ENCODE measurements around the gene ZNF765. TPM values are rescaled to one million over a fixed set of nuclear protein-coding genes. Genes with fewer than 3 reads are reported as not detected.
"Not testable (repeated sequence)": the region's sequence is repeated elsewhere in the genome, so short reads cannot be mapped to it uniquely, and the experiment has no call there.

ZNF765 gene
- total RNA-seq, 1 donor from 2014 or later, result 5.5 TPM

DNA sequence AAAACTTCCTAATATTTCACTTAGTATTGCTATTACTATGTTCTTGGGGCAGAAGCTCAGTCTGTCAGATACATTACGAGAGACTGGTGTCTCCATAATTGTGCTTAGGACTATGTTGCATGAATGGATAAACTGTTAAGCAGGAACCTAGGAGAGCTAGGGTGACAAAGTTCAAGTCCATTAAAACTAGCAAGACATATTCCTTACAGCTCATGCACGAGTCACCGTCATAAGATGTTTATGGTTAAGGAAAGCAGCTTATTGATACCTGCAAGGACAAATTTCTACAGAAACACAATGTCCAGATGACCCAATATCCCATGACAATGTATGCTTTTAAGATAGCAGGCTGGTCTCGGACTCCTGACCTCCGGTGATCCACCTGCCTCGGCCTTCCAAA lies 66.9 kb downstream of the ZNF765 start:
- no peak for DNase-seq (ENCODE audit: low read depth)
- TF ChIP-seq, protein P1, sequence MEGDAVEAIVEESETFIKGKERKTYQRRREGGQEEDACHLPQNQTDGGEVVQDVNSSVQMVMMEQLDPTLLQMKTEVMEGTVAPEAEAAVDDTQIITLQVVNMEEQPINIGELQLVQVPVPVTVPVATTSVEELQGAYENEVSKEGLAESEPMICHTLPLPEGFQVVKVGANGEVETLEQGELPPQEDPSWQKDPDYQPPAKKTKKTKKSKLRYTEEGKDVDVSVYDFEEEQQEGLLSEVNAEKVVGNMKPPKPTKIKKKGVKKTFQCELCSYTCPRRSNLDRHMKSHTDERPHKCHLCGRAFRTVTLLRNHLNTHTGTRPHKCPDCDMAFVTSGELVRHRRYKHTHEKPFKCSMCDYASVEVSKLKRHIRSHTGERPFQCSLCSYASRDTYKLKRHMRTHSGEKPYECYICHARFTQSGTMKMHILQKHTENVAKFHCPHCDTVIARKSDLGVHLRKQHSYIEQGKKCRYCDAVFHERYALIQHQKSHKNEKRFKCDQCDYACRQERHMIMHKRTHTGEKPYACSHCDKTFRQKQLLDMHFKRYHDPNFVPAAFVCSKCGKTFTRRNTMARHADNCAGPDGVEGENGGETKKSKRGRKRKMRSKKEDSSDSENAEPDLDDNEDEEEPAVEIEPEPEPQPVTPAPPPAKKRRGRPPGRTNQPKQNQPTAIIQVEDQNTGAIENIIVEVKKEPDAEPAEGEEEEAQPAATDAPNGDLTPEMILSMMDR (conservative IDR thresholded peaks at IDR 0.05; ENCODE audit: low read depth, low read length), result no peak
- no peak overlapping the region for H3K4me3 ChIP-seq (ENCODE audit: low read depth, low read length)

DNA sequence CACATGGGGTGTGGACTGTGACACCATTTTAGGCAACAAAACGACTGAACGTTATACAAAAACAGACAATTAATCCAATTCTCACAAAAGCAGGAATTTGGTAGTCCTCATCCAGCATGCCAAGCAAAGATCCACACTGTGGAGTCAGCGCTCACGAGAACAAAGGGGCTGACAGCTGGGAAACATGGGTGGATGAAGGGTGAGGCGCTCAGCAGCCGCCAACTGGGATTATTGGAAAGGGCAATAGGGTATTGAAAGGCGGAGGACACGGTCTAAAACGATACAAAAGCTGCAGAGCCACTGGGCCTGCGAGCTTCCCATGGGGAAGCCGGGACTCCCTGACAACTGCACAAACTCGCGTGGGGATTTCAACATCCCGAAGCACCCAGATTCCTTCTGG lies 67.9 kb downstream of the ZNF765 start:
- TF ChIP-seq, protein P1 (conservative IDR thresholded peaks at IDR 0.05; ENCODE audit: low read depth, low read length), result no peak
- no peak for DNase-seq (ENCODE audit: low read depth)
- no peak overlapping the region for H3K4me3 ChIP-seq (ENCODE audit: low read depth, low read length)

DNA sequence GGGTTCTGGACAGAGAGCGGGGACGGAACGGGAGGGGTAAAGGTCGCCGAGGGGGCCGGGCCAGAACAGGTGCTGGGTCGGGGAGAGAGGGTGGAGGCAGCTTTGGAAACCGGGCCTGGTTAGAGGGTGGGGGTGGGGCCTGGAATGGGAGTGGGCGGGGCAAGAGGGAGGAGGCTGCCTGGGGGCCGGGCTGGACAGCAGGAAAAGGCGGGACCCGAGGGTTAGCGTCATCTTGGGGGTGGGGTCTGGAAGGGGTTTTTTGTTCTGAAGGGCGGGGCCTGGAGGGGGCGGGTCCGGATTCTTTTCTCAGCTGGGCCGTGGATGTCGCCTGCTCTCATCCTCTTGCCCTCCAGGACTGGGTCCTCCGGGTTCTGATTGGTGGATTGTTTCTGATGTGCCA lies 68.3 kb downstream of the ZNF765 start:
- TF ChIP-seq, protein P1 (conservative IDR thresholded peaks at IDR 0.05; ENCODE audit: low read depth, low read length), result no peak
- DNase-seq (ENCODE audit: low read depth), result no peak

DNA sequence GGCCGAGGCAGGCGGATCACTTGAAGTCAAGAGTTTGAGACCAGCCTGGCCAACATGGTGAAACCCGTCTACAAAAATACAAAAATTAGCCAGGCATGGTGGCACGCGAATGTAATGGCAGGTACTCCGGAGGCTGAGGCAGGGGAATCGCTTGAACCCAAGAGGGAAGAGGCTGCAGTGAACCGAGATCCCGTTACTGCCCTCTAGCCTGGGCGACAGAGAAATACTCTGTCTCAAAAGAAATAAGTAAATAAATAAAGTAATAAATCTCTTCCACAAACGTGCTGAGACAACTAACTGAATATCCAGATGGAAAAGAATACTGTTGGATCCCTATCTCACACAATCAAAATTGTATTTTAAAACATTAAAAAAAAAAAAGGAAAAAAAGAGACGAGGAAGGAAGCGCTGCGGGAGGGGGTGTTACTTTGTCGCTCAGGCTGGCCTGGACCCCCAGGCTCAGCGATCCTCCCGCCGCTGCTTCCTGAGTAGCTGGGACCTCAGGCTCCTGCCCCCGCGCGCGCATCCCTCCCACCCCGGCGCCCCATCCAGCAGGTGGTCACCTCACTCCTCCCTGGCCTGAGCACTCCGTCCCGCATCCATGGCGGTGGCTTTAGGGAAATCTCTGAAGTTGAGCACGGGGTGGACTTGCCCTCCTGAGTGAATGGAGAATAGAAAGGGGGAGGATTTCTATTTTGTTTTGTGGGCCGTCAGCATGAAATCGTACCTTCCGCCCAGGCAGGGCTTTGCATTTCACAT lies 72.0 kb downstream of the ZNF765 start:
- TF ChIP-seq, protein P1 (conservative IDR thresholded peaks at IDR 0.05; ENCODE audit: low read depth, low read length), result peak; percentile 8

More for the DNA sequence above, 68.3 kb downstream of the ZNF765 start:
- H3K4me3 ChIP-seq (ENCODE audit: low read depth, low read length), result no peak overlapping the region

DNA sequence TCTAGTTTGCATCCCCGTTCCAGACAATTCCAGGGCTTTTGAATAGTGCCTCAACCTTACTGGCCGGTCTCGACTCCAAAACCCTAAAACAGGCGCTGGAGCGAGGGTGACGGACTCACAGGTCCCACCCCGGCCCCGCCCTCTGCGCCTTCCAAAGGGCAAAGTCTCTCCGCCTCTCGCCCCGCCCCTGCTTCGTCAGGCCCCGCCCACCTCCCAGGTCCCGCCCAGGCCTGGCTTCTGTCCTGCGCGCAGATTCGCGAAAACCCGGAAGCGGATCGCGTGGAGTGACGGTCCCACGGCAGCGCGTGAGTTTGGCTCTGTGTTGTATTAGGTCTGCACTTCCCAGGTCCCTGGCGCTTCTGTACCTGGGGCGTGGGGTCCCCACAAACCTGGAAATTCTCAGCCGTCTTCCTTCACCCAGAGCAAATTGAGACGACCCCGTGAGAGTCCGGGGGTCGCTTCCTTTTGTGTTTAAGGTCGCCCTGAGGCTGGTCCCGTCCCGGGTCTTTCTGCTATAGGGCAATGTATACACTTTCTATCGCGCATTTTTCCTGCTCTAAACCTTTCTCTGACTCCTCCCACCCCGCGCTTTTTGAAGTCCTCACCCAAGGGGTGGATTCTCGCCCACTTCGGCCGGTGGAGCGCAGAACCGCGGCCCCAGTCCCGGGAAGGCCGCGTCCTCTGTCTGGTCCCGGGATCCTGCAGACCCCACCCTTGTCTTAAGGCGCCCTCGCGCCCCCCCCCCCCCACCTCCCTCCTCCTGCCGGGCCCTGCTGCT lies 72.7 kb downstream of the ZNF765 start, which contains the start of gene ZNF813:
ZNF813 (plus strand) TSS at position 249 of the 778 bp plus-strand sequence. CDS start 16,090 bp downstream, outside the sequence.
- peak within 1 kb of the TSS; percentile 79 for H3K4me3 ChIP-seq (ENCODE audit: low read depth, low read length)
- TF ChIP-seq, protein P1 (conservative IDR thresholded peaks at IDR 0.05; ENCODE audit: low read depth, low read length), result no peak
- DNase-seq (ENCODE audit: low read depth), result peak; percentile 7

More for the DNA sequence above, 72.0 kb downstream of the ZNF765 start:
- H3K4me3 ChIP-seq (ENCODE audit: low read depth, low read length), result peak overlapping the region; percentile 79
- DNase-seq (ENCODE audit: low read depth), result no peak

DNA sequence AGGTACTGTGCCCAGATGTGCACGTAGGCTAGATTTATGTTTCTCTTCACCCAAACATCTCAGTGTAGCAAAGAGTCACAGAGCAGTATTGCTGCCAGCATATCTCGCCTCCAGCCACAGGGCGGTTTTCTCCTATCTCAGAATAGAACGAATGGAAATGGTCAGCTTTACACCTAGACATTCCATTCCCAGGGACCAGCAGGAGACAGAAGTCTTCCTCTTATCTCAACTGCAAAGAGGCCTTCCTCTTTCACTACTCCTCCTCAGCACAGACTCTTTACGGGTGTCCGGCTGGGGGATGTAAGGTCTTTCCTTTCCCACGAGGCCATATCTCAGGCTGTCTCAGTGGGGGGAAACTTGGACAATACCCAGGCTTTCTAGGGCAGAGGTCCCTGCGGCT lies 73.7 kb downstream of the ZNF765 start:
- not testable (repeated sequence) for DNase-seq (ENCODE audit: low read depth)
- peak overlapping the region; percentile 79 for H3K4me3 ChIP-seq (ENCODE audit: low read depth, low read length)

DNA sequence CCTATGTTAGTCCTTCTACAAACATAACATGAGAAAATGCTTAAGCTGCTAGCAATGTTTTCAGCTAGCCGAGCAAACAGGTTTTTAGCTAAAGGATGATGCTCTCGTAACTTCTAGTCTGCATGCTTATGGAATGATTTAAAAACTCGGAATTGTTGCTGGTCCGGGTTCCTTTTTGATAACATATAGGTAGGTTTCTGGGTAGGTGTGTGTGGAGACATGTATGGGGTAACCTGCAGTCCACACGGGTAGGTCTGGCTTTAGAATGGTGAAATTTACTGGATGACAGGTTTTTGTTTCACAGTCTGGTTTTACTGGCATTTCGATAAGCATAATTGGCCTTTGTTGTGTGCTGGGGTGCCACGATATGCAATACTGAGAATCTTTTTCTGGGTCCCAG lies 77.0 kb downstream of the ZNF765 start:
- no peak overlapping the region for H3K4me3 ChIP-seq (ENCODE audit: low read depth, low read length)
- TF ChIP-seq, protein P1 (conservative IDR thresholded peaks at IDR 0.05; ENCODE audit: low read depth, low read length), result no peak
- DNase-seq (ENCODE audit: low read depth), result no peak

DNA sequence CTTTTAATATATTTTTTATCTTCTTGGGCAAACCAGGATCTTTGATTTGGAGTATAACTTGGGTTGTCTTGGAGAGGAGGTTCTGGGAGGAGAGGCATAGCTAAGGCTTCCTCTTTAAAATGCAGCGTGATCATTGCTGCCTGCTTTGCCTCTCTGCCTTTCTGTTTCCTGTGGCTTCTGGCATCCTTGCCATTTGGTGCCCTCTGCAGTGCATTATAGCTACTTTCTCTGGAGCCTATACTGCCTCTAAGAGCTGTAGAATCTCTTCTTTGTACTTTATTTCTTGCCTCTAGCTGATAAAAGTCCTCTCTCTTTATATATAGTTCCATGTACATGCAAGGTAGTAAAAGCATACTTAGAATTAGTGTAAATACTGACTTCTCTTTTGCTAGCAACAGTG lies 79.9 kb downstream of the ZNF765 start:
- not testable (repeated sequence) for H3K4me3 ChIP-seq (ENCODE audit: low read depth, low read length); DNase-seq (ENCODE audit: low read depth)

DNA sequence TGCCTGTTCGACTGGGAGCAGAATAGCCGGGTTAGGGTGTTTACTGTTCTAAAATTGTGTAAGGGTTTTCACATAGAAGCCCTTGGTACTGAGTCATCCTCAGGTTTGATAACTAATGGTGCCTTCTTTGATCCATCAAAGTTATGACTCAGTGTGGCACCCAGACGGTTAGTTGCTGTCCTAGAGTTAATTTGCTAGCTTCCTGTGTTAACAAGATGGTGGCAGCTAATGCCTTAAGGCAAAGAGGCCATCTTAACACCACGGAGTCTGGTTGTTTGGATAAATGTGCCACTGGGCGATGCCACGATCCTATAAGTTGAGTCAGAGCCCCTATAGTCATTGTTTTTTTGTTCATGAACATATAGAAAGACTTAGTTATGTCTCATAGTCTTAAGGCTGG lies 80.5 kb downstream of the ZNF765 start:
- H3K4me3 ChIP-seq (ENCODE audit: low read depth, low read length); DNase-seq (ENCODE audit: low read depth): not testable (repeated sequence)

All from epithelial cell of proximal tubule (primary cell).